OCI-LY7 (cell line): Measurements from ENCODE around the gene ANXA4. TPM values are rescaled to one million over a fixed set of nuclear protein-coding genes. Genes with fewer than 3 reads are reported as not detected.

Source experiments
- BruUV-seq: library from RNA; stranded (reverse); fragments of 400-500 nt; replicated peaks from 2 replicates; lab custom pipeline; 2021; lab: Mats Ljungman, UMichigan
- CTCF ChIA-PET: fragments of 300-600 bp; sonication (Branson Sonifier 250); formaldehyde crosslinking; loops from one replicate; lab custom pipeline; 2022; ENCODE audit warnings: antibody characterized with exemption; ENCODE audit not compliant: unreplicated experiment; lab: Charles Lee
- POLR2A ChIA-PET: fragments of 300-600 bp; sonication (Branson Sonifier 250); formaldehyde crosslinking; loops from one replicate; lab custom pipeline; 2022; ENCODE audit warnings: antibody characterized with exemption; lab: Charles Lee
- DNase-seq: peaks from one replicate; pipeline ENCODE4 v3.0.0-alpha.2; 2015; ENCODE audit warnings: low spot score
- H2AFZ ChIP-seq: fragments of 200-600 bp; sonication (generic), shearing (Covaris generic); 2 replicates; pipeline ENCODE4 v1.6.1; 2014; ENCODE audit warnings: mild to moderate bottlenecking, antibody characterized with exemption, low read length, moderate library complexity
- H3K27ac ChIP-seq: fragments of 200-600 bp; sonication (generic); 2 replicates; pipeline ENCODE4 v1.5.1; 2014; ENCODE audit warnings: mixed run types, low read depth, mild to moderate bottlenecking, moderate library complexity, low read length, inconsistent platforms; ENCODE audit not compliant: poor library complexity, severe bottlenecking
- H3K36me3 ChIP-seq: fragments of 200-600 bp; sonication (generic); 2 replicates; pipeline ENCODE4 v1.6.1; 2014; ENCODE audit warnings: mild to moderate bottlenecking, antibody characterized with exemption, low read length, moderate library complexity, mixed read lengths; ENCODE audit not compliant: insufficient read depth
- H3K4me1 ChIP-seq: fragments of 200-600 bp; sonication (generic); 2 replicates; pipeline ENCODE4 v1.5.1; 2014; ENCODE audit warnings: mild to moderate bottlenecking, low read length; ENCODE audit not compliant: insufficient read depth, poor library complexity, severe bottlenecking
- H3K4me2 ChIP-seq: fragments of 200-600 bp; sonication (generic); 2 replicates; pipeline ENCODE4 v1.6.1; 2014; ENCODE audit warnings: mild to moderate bottlenecking, low read length
- H3K4me3 ChIP-seq: fragments of 200-600 bp; sonication (generic); 2 replicates; pipeline ENCODE4 v1.5.1; 2014; ENCODE audit warnings: mild to moderate bottlenecking, low read depth, low read length; ENCODE audit not compliant: poor library complexity, severe bottlenecking
- H3K79me2 ChIP-seq: fragments of 200-600 bp; sonication (generic); 2 replicates; pipeline ENCODE4 v1.6.1; 2016; ENCODE audit warnings: low read depth, mild to moderate bottlenecking, low read length, moderate library complexity, mixed read lengths; ENCODE audit not compliant: insufficient read depth
- H3K9me2 ChIP-seq: fragments of 200-600 bp; sonication (generic); 2 replicates; pipeline ENCODE4 v1.6.1; 2016; ENCODE audit warnings: mild to moderate bottlenecking, low read length, mixed read lengths; ENCODE audit not compliant: insufficient read depth
- H3K9me3 ChIP-seq: fragments of 200-600 bp; sonication (generic); 2 replicates; pipeline ENCODE4 v1.6.1; 2014; ENCODE audit warnings: mild to moderate bottlenecking, mixed run types, low read length, mixed read lengths
- H4K20me1 ChIP-seq: fragments of 200-600 bp; sonication (generic); 2 replicates; pipeline ENCODE4 v1.6.1; 2014; ENCODE audit warnings: mild to moderate bottlenecking, antibody characterized with exemption, low read length, moderate library complexity, mixed read lengths; ENCODE audit not compliant: insufficient read depth
- EZH2phosphoT487 ChIP-seq: fragments of 200-600 bp; sonication (generic); IDR thresholded peaks from 2 replicates; pipeline ENCODE4 v1.6.1; 2018; ENCODE audit warnings: low read depth, borderline replicate concordance, mild to moderate bottlenecking, mixed run types, antibody characterized with exemption, low read length, moderate library complexity, mixed read lengths
- intact Hi-C: fragments of 100-400 bp; cut with micrococcal nuclease; formaldehyde crosslinking; loops from one replicate; pipeline ENCODE4 v1.10.0; 2022; ENCODE audit not compliant: unreplicated experiment
- total RNA-seq, 2 experiments: library from RNA; depleted of rRNA in 1 of 2; stranded (reverse); fragments of >200 nt in 1 of 2; shearing (Covaris generic) in 1 of 2; gene quantifications; 2 replicates each; pipeline ENCODE4 v1.2.3, GENCODE V29; 2014 to 2022
- TF ChIP-seq, protein P1 (sequence below): fragments of 200-600 bp; sonication (generic); conservative IDR thresholded peaks from 2 replicates; pipeline ENCODE4 v1.5.1; 2014; ENCODE audit warnings: mild to moderate bottlenecking, antibody characterized with exemption, low read length, moderate library complexity, mixed read lengths

Gene ANXA4
- total RNA-seq, 2 experiments from 2014 or later: 0.38 to 3.5 TPM

GRCh38 chr2:69750246-69750645, 8.3 kb downstream of the ANXA4 start:
- H4K20me1 ChIP-seq: no peaks in the 10 kb centered on the region
- no peak overlapping the region for H2AFZ ChIP-seq
- no TSS peak for BruUV-seq
- intact Hi-C loops: no loop called here
- no peaks in the 10 kb centered on the region for H3K9me3 ChIP-seq
- no peaks in the 10 kb centered on the region for H3K36me3 ChIP-seq
- no peak overlapping the region for H3K4me2 ChIP-seq
- H3K4me3 ChIP-seq: no peak overlapping the region
- no peaks in the 10 kb centered on the region for H3K4me1 ChIP-seq
- ChIA-PET POLR2A (no interaction called here), CTCF (no interaction called here)
- H3K27ac ChIP-seq: no peak overlapping the region
- no peaks in the 10 kb centered on the region for H3K79me2 ChIP-seq
- no peak for TF ChIP-seq EZH2phosphoT487
- TF ChIP-seq, protein P1, sequence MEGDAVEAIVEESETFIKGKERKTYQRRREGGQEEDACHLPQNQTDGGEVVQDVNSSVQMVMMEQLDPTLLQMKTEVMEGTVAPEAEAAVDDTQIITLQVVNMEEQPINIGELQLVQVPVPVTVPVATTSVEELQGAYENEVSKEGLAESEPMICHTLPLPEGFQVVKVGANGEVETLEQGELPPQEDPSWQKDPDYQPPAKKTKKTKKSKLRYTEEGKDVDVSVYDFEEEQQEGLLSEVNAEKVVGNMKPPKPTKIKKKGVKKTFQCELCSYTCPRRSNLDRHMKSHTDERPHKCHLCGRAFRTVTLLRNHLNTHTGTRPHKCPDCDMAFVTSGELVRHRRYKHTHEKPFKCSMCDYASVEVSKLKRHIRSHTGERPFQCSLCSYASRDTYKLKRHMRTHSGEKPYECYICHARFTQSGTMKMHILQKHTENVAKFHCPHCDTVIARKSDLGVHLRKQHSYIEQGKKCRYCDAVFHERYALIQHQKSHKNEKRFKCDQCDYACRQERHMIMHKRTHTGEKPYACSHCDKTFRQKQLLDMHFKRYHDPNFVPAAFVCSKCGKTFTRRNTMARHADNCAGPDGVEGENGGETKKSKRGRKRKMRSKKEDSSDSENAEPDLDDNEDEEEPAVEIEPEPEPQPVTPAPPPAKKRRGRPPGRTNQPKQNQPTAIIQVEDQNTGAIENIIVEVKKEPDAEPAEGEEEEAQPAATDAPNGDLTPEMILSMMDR: no peak
- no peaks in the 10 kb centered on the region for H3K9me2 ChIP-seq
- DNase-seq: no peak

DNA sequence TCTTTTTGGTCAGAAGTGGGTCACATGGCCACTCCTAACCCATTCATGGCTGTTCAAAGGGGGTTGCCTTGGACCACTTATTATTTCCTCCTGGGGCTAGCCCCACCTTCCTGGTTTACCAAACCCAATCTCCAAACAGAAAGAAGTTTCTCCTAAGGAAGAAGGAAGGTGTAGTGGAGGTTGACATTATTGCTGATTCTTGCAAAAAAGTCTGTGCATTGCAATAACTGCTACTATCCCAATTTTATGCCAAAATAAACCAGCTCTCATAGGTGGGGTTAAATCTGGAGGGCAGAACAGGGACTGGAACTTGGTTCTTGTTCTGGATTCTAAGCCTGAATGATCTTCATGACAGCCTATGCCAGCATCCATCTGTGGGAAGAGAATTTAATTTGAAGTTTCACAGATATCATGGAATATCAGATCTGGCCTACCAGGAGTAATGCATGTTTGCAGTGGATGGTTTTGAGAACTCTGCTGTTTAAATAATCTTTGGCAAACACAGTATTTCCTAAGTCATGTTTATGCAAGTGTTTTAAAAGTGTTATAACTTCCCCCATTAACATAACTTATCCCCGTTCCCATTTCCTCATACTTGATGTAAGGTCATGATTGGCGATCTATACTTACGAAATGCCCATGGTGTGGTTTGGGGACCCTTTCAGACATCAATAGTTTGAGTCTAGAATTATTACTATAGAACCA, 11.9 kb downstream of the ANXA4 start:
- TF ChIP-seq, protein P1: no peak
- no peak for TF ChIP-seq EZH2phosphoT487
- ChIA-PET CTCF (no interaction called here), POLR2A (no interaction called here)
- Histone ChIP-seq H3K9me2 (no peaks in the 10 kb centered on the region), H3K4me3 (no peak overlapping the region), H3K79me2 (no peaks in the 10 kb centered on the region), H3K4me1 (no peaks in the 10 kb centered on the region), H3K9me3 (no peaks in the 10 kb centered on the region), H4K20me1 (no peaks in the 10 kb centered on the region), H2AFZ (no peak overlapping the region), H3K27ac (no peak overlapping the region), H3K4me2 (no peak overlapping the region), H3K36me3 (no peaks in the 10 kb centered on the region)
- no peak for DNase-seq
- intact Hi-C loops: no loop called here
- BruUV-seq: no TSS peak

- no peaks in the 10 kb centered on the region for H4K20me1 ChIP-seq
- POLR2A ChIA-PET: no interaction called here
- TF ChIP-seq, protein P1: no peak
- no peak for TF ChIP-seq EZH2phosphoT487
- no TSS peak for BruUV-seq
- no peaks in the 10 kb centered on the region for H3K79me2 ChIP-seq
- H3K4me3 ChIP-seq: no peak overlapping the region
- CTCF ChIA-PET: no interaction called here
- no peaks in the 10 kb centered on the region for H3K9me3 ChIP-seq
- H3K9me2 ChIP-seq: no peaks in the 10 kb centered on the region
- no peak for DNase-seq
- H2AFZ ChIP-seq: no peak overlapping the region
- intact Hi-C loops: no loop called here
- no peak overlapping the region for H3K27ac ChIP-seq
- no peak overlapping the region for H3K4me2 ChIP-seq
- H3K4me1 ChIP-seq: no peaks in the 10 kb centered on the region
- H3K36me3 ChIP-seq: no peaks in the 10 kb centered on the region
These were observed 12.7 kb downstream of the ANXA4 start for GRCh38 chr2:69754633-69755032.
